HepG2 (cell line): ENCODE results near the gene AGFG1. TPM values are rescaled to one million over a fixed set of nuclear protein-coding genes. Genes with fewer than 3 reads are reported as not detected.

Source experiments
- BCL6 ChIP-seq: IDR thresholded peaks from 2 replicates; pipeline ENCODE4 v1.6.1; 2016; ENCODE audit warnings: missing genetic modification reagents, missing compliant biosample characterization
- GLMP ChIP-seq: sonication (generic); formaldehyde crosslinking; IDR thresholded peaks from 2 replicates; pipeline ENCODE4 v1.9.0; 2021; ENCODE audit warnings: missing genetic modification reagents, mild to moderate bottlenecking, borderline replicate concordance
- HOXA9 ChIP-seq: sonication (generic); formaldehyde crosslinking; IDR thresholded peaks from 2 replicates; pipeline ENCODE4 v1.8.1; 2022; ENCODE audit warnings: missing genetic modification reagents, mild to moderate bottlenecking, moderate library complexity, borderline replicate concordance
- MAFK ChIP-seq, 2 experiments: IDR thresholded peaks in 1 of 2; conservative IDR thresholded peaks in 1 of 2; 2 replicates each; pipeline ENCODE4 v1.6.1; 2011; ENCODE audit warnings: improper control_type of control experiment in 2 of 2, low read length in 2 of 2
- PHF5A ChIP-seq: IDR thresholded peaks from one replicate; pipeline ENCODE4 v1.6.1; 2018; ENCODE audit warnings: low read depth, missing genetic modification reagents; ENCODE audit not compliant: unreplicated experiment
- REL ChIP-seq: sonication (generic); formaldehyde crosslinking; conservative IDR thresholded peaks from 2 replicates; pipeline ENCODE4 v1.8.0; 2022; ENCODE audit warnings: mild to moderate bottlenecking, missing genetic modification reagents, moderate library complexity
- SNAPC4 ChIP-seq: sonication (generic); formaldehyde crosslinking; IDR thresholded peaks from 2 replicates; pipeline ENCODE4 v1.4.0; 2020; ENCODE audit warnings: mild to moderate bottlenecking, missing genetic modification reagents
- TGIF2 ChIP-seq: IDR thresholded peaks from 2 replicates; pipeline ENCODE4 v1.6.1; 2016; ENCODE audit warnings: control low read depth, missing compliant biosample characterization
- U2AF2 ChIP-seq: fragments of 200-400 bp; formaldehyde crosslinking; IDR thresholded peaks from 2 replicates; pipeline ENCODE4 v1.6.1; 2017; ENCODE audit warnings: low read depth, mild to moderate bottlenecking, low read length
- WIZ ChIP-seq: sonication (generic); formaldehyde crosslinking; IDR thresholded peaks from 2 replicates; pipeline ENCODE4 v1.5.1; 2020; ENCODE audit warnings: mild to moderate bottlenecking, missing genetic modification reagents
- YEATS2 ChIP-seq: sonication (generic); formaldehyde crosslinking; IDR thresholded peaks from 2 replicates; pipeline ENCODE4 v1.4.0; 2020; ENCODE audit warnings: missing genetic modification reagents, borderline replicate concordance
- ZBTB4 ChIP-seq: sonication (generic); formaldehyde crosslinking; IDR thresholded peaks from 2 replicates; pipeline ENCODE4 v1.4.0; 2020; ENCODE audit warnings: missing genetic modification reagents, mild to moderate bottlenecking, borderline replicate concordance
- ZNF10 ChIP-seq: sonication (generic); formaldehyde crosslinking; IDR thresholded peaks from 2 replicates; pipeline ENCODE4 v1.4.0; 2020; ENCODE audit warnings: mild to moderate bottlenecking, low read depth, missing genetic modification reagents, borderline replicate concordance
- ZNF232 ChIP-seq: sonication (generic); formaldehyde crosslinking; IDR thresholded peaks from 2 replicates; pipeline ENCODE4 v1.4.0; 2020; ENCODE audit warnings: missing genetic modification reagents, borderline replicate concordance
- ZNF276 ChIP-seq: sonication (generic); formaldehyde crosslinking; IDR thresholded peaks from 2 replicates; pipeline ENCODE4 v1.4.0; 2020; ENCODE audit warnings: mild to moderate bottlenecking, low read depth, missing genetic modification reagents
- ZNF280B ChIP-seq: sonication (generic); formaldehyde crosslinking; IDR thresholded peaks from 2 replicates; pipeline ENCODE4 v1.5.0; 2020; ENCODE audit warnings: missing genetic modification reagents, mild to moderate bottlenecking, borderline replicate concordance
- polyA plus RNA-seq, 8 experiments: library from polyadenylated mRNA; depleted of rRNA in 3 of 8; stranded (reverse) in 7 of 8; unstranded in 1 of 8; fragments of >200 nt; fragmentation: Illumina TruSeq in 4 of 8; extraction: Trizol in 4 of 8; gene quantifications; 2 replicates each; pipeline versions ENCODE4 v1.2.1 to v1.2.3, GENCODE V29; 2011 to 2016; ENCODE audit warnings: low read depth in 4 of 8, missing spikeins in 1 of 8, mixed read lengths in 1 of 8; ENCODE audit not compliant: insufficient read depth in 1 of 8
- total RNA-seq, 5 experiments: library from RNA; depleted of rRNA; stranded (reverse); fragments of >200 nt; fragmentation: Illumina TruSeq; extraction: Trizol; gene quantifications; 2 replicates each; pipeline ENCODE4 v1.2.3, GENCODE V29; 2016; ENCODE audit warnings: low read depth in 1 of 5

Gene AGFG1
- total and polyA plus RNA-seq, 2 of the 13 experiments (the other 11 are each of a cell fraction or from before 2014, with no cell fraction given) = 145 to 168 TPM

GRCh38 chr2:227454323-227454860 is 17.6 kb upstream of the AGFG1 start (continued):
- TF ChIP-seq YEATS2 (CRISPR knock-in tag) (no peak), SNAPC4 (no peak), ZNF280B (CRISPR knock-in tag) (no peak), PHF5A (CRISPR knock-in tag) (no peak), ZNF232 (CRISPR knock-in tag) (no peak), WIZ (no peak), REL (no peak), GLMP (CRISPR knock-in tag) (no peak), ZNF10 (no peak), TGIF2 (CRISPR knock-in tag) (no peak), MAFK (conservative IDR thresholded peaks at IDR 0.05 in 1 of 2, IDR thresholded peaks at IDR 0.05 in 1 of 2; ENCODE audit: low read length in 2 of 2) (peak; percentile 81 to 85), HOXA9 (no peak), BCL6 (peak; percentile 97), ZBTB4 (CRISPR knock-in tag) (no peak), ZNF276 (CRISPR knock-in tag) (no peak), U2AF2 (no peak)
